Keratinocyte (primary cell): ENCODE data around the gene SLC13A3. TPM values are rescaled to one million over a fixed set of nuclear protein-coding genes. Genes with fewer than 3 reads are reported as not detected.

ENCODE experiments used
- DNase-seq: peaks from one replicate; pipeline ENCODE4 v3.0.0-alpha.2; 2011; ENCODE audit warnings: low read depth, missing footprints, low spot score
- FAIRE-seq: peaks from 2 replicates; lab custom pipeline; 2011; peaks lifted over from hg19 to GRCh38; lab: Jason Lieb, UNC
- H2AFZ ChIP-seq: 2 replicates; pipeline ENCODE4 v1.6.0; 2012; ENCODE audit warnings: low read length, control low read depth, inconsistent platforms; ENCODE audit not compliant: control insufficient read depth
- H3K27ac ChIP-seq: 2 replicates; pipeline ENCODE4 v1.5.1; 2011; ENCODE audit warnings: low read length; ENCODE audit not compliant: control insufficient read depth, insufficient read depth
- H3K27me3 ChIP-seq: 3 replicates; pipeline ENCODE4 v1.6.0; 2011; ENCODE audit warnings: low read length; ENCODE audit not compliant: control insufficient read depth, insufficient read depth; ENCODE audit errors: extremely low read depth
- H3K36me3 ChIP-seq, 2 experiments: 2 replicates in 1 of 2; 3 replicates in 1 of 2; pipeline ENCODE4 v1.5.1; 2011; ENCODE audit warnings: low read length in 2 of 2, mild to moderate bottlenecking in 1 of 2; ENCODE audit not compliant: control insufficient read depth in 2 of 2, insufficient read depth in 2 of 2; ENCODE audit errors: extremely low read depth in 1 of 2
- H3K4me1 ChIP-seq: 3 replicates; pipeline ENCODE4 v1.5.1; 2011; ENCODE audit warnings: low read length; ENCODE audit not compliant: control insufficient read depth, insufficient read depth; ENCODE audit errors: extremely low read depth
- H3K4me2 ChIP-seq: 3 replicates; pipeline ENCODE4 v1.6.0; 2011; ENCODE audit warnings: low read depth, low read length; ENCODE audit not compliant: control insufficient read depth, insufficient read depth; ENCODE audit errors: extremely low read depth
- H3K4me3 ChIP-seq, 3 experiments: fragments of 200-600 bp in 1 of 3; sonication (generic) in 1 of 3; 2 replicates in 2 of 3; 3 replicates in 1 of 3; pipeline ENCODE4 v1.5.1; 2011 to 2016; ENCODE audit warnings: low read length in 3 of 3, mild to moderate bottlenecking in 3 of 3, control low read depth in 2 of 3, inconsistent platforms in 1 of 3, low read depth in 1 of 3, mixed read lengths in 1 of 3, mixed run types in 1 of 3, moderate library complexity in 1 of 3; ENCODE audit not compliant: control insufficient read depth in 2 of 3, insufficient read depth in 2 of 3; ENCODE audit errors: extremely low read depth in 1 of 3
- H3K79me2 ChIP-seq: 2 replicates; pipeline ENCODE4 v1.6.0; 2012; ENCODE audit warnings: low read length; ENCODE audit not compliant: control insufficient read depth, insufficient read depth
- H3K9ac ChIP-seq: 3 replicates; pipeline ENCODE4 v1.6.0; 2011; ENCODE audit warnings: low read length; ENCODE audit not compliant: control insufficient read depth, insufficient read depth; ENCODE audit errors: extremely low read depth
- H3K9me1 ChIP-seq: 3 replicates; pipeline ENCODE4 v1.6.0; 2011; ENCODE audit warnings: low read length; ENCODE audit not compliant: control insufficient read depth, insufficient read depth; ENCODE audit errors: extremely low read depth
- H3K9me3 ChIP-seq: 2 replicates; pipeline ENCODE4 v1.5.1; 2012; ENCODE audit warnings: low read depth, low read length; ENCODE audit not compliant: control insufficient read depth
- H4K20me1 ChIP-seq: 3 replicates; pipeline ENCODE4 v1.6.0; 2011; ENCODE audit warnings: low read length; ENCODE audit not compliant: control insufficient read depth, insufficient read depth; ENCODE audit errors: extremely low read depth
- CTCF ChIP-seq, 3 experiments: IDR thresholded peaks in 1 of 3; conservative IDR thresholded peaks in 1 of 3; optimal IDR thresholded peaks in 1 of 3; 2 replicates in 2 of 3; 3 replicates in 1 of 3; pipeline versions ENCODE3 to v1.5.1; 2011; ENCODE audit warnings: low read length in 3 of 3, mild to moderate bottlenecking in 3 of 3, moderate library complexity in 2 of 3, control low read depth in 1 of 3, inconsistent platforms in 1 of 3; ENCODE audit not compliant: insufficient read depth in 2 of 3; ENCODE audit errors: extremely low read depth in 1 of 3
- EZH2 ChIP-seq: IDR thresholded peaks from one replicate; pipeline ENCODE4 v1.6.1; 2012; ENCODE audit warnings: inconsistent platforms, mild to moderate bottlenecking, low read length, moderate library complexity
- dilution Hi-C: fragments of 300-500 bp; cut with MboI; formaldehyde crosslinking; loops from one replicate; pipeline ENCODE4 v1.7.0; 2020; ENCODE audit warnings: low sequenced_read_pairs; ENCODE audit not compliant: extremely low pct_ligation_motif_present
- polyA plus RNA-seq, 5 experiments: library from polyadenylated mRNA; depleted of rRNA in 3 of 5; stranded (reverse) in 3 of 5; stranded (forward) in 1 of 5; unstranded in 1 of 5; fragments of >200 nt; gene quantifications; 1 replicate in 1 of 5; 2 replicates in 3 of 5; 3 replicates in 1 of 5; pipeline versions ENCODE4 v1.2.1 to v1.2.3, GENCODE V29; 2011 to 2012; ENCODE audit warnings: missing spikeins in 2 of 5, low read depth in 1 of 5, low replicate concordance in 1 of 5

Gene SLC13A3
- polyA plus RNA-seq, 1 donor (not counting 4 experiments of a cell fraction or from before 2014, with no cell fraction given), result 4.5 TPM

- Histone ChIP-seq H3K27ac (no peak overlapping the region), H3K9ac (no peak overlapping the region), H3K36me3 (no peaks in the 10 kb centered on the region), H3K4me2 (no peak overlapping the region), H3K27me3 (peaks cover 15% of the 10 kb centered on the region), H3K9me1 (no peaks in the 10 kb centered on the region), H3K4me1 (no peaks in the 10 kb centered on the region), H3K4me3 (no peak overlapping the region), H3K79me2 (no peaks in the 10 kb centered on the region), H2AFZ (no peak overlapping the region), H4K20me1 (no peaks in the 10 kb centered on the region), H3K9me3 (no peaks in the 10 kb centered on the region)
- FAIRE-seq (no peak), DNase-seq (no peak)
- dilution Hi-C loops, result no loop called here
- TF ChIP-seq CTCF (optimal IDR thresholded peaks at IDR 0.05 in 1 of 3, IDR thresholded peaks at IDR 0.05 in 1 of 3, conservative IDR thresholded peaks at IDR 0.05 in 1 of 3; ENCODE audit: extremely low read depth in 1 of 3, insufficient read depth in 2 of 3, low read length in 3 of 3) (no peak), EZH2 (no peak)
Measured at GRCh38 chr20:46646659-46647380, 4.4 kb downstream of the SLC13A3 start.

- dilution Hi-C loops, result no loop called here
- Histone ChIP-seq H3K4me3 (no peak overlapping the region), H3K36me3 (no peaks in the 10 kb centered on the region), H2AFZ (no peak overlapping the region), H4K20me1 (no peaks in the 10 kb centered on the region), H3K4me1 (no peaks in the 10 kb centered on the region), H3K4me2 (no peak overlapping the region), H3K9me3 (no peaks in the 10 kb centered on the region), H3K9me1 (no peaks in the 10 kb centered on the region), H3K27ac (no peak overlapping the region), H3K27me3 (peaks cover 10% of the 10 kb centered on the region), H3K79me2 (no peaks in the 10 kb centered on the region), H3K9ac (no peak overlapping the region)
- TF ChIP-seq EZH2 (no peak), CTCF (optimal IDR thresholded peaks at IDR 0.05 in 1 of 3, IDR thresholded peaks at IDR 0.05 in 1 of 3, conservative IDR thresholded peaks at IDR 0.05 in 1 of 3; ENCODE audit: extremely low read depth in 1 of 3, insufficient read depth in 2 of 3, low read length in 3 of 3) (no peak)
- DNase-seq (no peak), FAIRE-seq (no peak)
Measured at GRCh38 chr20:46646122-46646521, 5.1 kb downstream of the SLC13A3 start.
